ENCODE results near the gene MARF1. TPM values are rescaled to one million over a fixed set of nuclear protein-coding genes. Genes with fewer than 3 reads are reported as not detected.
"Not testable (repeated sequence)": the region's sequence is repeated elsewhere in the genome, so short reads cannot be mapped to it uniquely, and the experiment has no call there.

Gene MARF1
- total RNA-seq = 16.7 TPM

- Histone ChIP-seq H3K36me3 (ENCODE audit: control insufficient read depth in 3 of 3, insufficient read depth in 3 of 3, low read length in 3 of 3) (peaks cover 0 to 9% (median 6%) of the 10 kb centered on the region in 3 donors), H3K27me3 (ENCODE audit: control insufficient read depth in 3 of 3, insufficient read depth in 3 of 3, low read length in 3 of 3) (no peaks in the 10 kb centered on the region), H3K4me3 (ENCODE audit: low read length in 3 of 3) (peak within 1 kb of the TSS; percentile 87 to 98 (median 97)), H3K9me3 (ENCODE audit: control insufficient read depth in 3 of 3, low read length in 3 of 3) (no peaks in the 10 kb centered on the region), H3K9ac (ENCODE audit: low read depth in 1 of 3, low read length in 3 of 3) (peak within 1 kb of the TSS; percentile 99 to 100 (median 100)), H3K27ac (ENCODE audit: low read depth, low read length) (peak within 1 kb of the TSS; percentile 99), H3K4me1 (ENCODE audit: control insufficient read depth in 3 of 3, insufficient read depth in 3 of 3, low read length in 3 of 3) (peaks cover 13 to 25% (median 22%) of the 10 kb centered on the region in 3 donors)
Measured at GRCh38 chr16:15643048-15643945, at the start of gene MARF1. Gene MARF1, minus strand, starts transcription at chr16:15643154. Its CDS starts 3,921 bp downstream, at chr16:15639233.

- not testable (repeated sequence) for H3K27ac ChIP-seq (ENCODE audit: low read depth, low read length); H3K27me3 ChIP-seq (ENCODE audit: control insufficient read depth in 3 of 3, insufficient read depth in 3 of 3, low read length in 3 of 3); H3K9me3 ChIP-seq (ENCODE audit: control insufficient read depth in 3 of 3, low read length in 3 of 3); H3K4me1 ChIP-seq (ENCODE audit: control insufficient read depth in 3 of 3, insufficient read depth in 3 of 3, low read length in 3 of 3); H3K9ac ChIP-seq (ENCODE audit: low read depth in 1 of 3, low read length in 3 of 3); H3K4me3 ChIP-seq (ENCODE audit: low read length in 3 of 3)
- peaks cover 52 to 63% (median 54%) of the 10 kb centered on the region in 3 donors for H3K36me3 ChIP-seq (ENCODE audit: control insufficient read depth in 3 of 3, insufficient read depth in 3 of 3, low read length in 3 of 3)
Measured at GRCh38 chr16:15692508-15692907, 49.6 kb upstream of the MARF1 start.

- H3K4me1 ChIP-seq (ENCODE audit: control insufficient read depth in 3 of 3, insufficient read depth in 3 of 3, low read length in 3 of 3) = no peaks in the 10 kb centered on the region
- no peak overlapping the region for H3K27ac ChIP-seq (ENCODE audit: low read depth, low read length)
- H3K9me3 ChIP-seq (ENCODE audit: control insufficient read depth in 3 of 3, low read length in 3 of 3) = no peaks in the 10 kb centered on the region
- no peaks in the 10 kb centered on the region for H3K27me3 ChIP-seq (ENCODE audit: control insufficient read depth in 3 of 3, insufficient read depth in 3 of 3, low read length in 3 of 3)
- peaks cover 42 to 57% (median 52%) of the 10 kb centered on the region in 3 donors for H3K36me3 ChIP-seq (ENCODE audit: control insufficient read depth in 3 of 3, insufficient read depth in 3 of 3, low read length in 3 of 3)
- H3K9ac ChIP-seq (ENCODE audit: low read depth in 1 of 3, low read length in 3 of 3) = no peak overlapping the region
- H3K4me3 ChIP-seq (ENCODE audit: low read length in 3 of 3) = no peak overlapping the region
Measured at GRCh38 chr16:15691046-15691445, 48.1 kb upstream of the MARF1 start.

GRCh38 chr16:15690296-15690695 lies 47.3 kb upstream of the MARF1 start:
- Histone ChIP-seq H3K27me3 (ENCODE audit: control insufficient read depth in 3 of 3, insufficient read depth in 3 of 3, low read length in 3 of 3) (no peaks in the 10 kb centered on the region), H3K27ac (ENCODE audit: low read depth, low read length) (no peak overlapping the region), H3K9ac (ENCODE audit: low read depth in 1 of 3, low read length in 3 of 3) (no peak overlapping the region), H3K36me3 (ENCODE audit: control insufficient read depth in 3 of 3, insufficient read depth in 3 of 3, low read length in 3 of 3) (peaks cover 42 to 57% (median 55%) of the 10 kb centered on the region in 3 donors), H3K4me1 (ENCODE audit: control insufficient read depth in 3 of 3, insufficient read depth in 3 of 3, low read length in 3 of 3) (no peaks in the 10 kb centered on the region), H3K4me3 (ENCODE audit: low read length in 3 of 3) (no peak overlapping the region), H3K9me3 (ENCODE audit: control insufficient read depth in 3 of 3, low read length in 3 of 3) (no peaks in the 10 kb centered on the region)

GRCh38 chr16:15689290-15689689 lies 46.3 kb upstream of the MARF1 start:
- H3K27me3 ChIP-seq (ENCODE audit: control insufficient read depth in 3 of 3, insufficient read depth in 3 of 3, low read length in 3 of 3) = no peaks in the 10 kb centered on the region
- H3K4me1 ChIP-seq (ENCODE audit: control insufficient read depth in 3 of 3, insufficient read depth in 3 of 3, low read length in 3 of 3) = no peaks in the 10 kb centered on the region
- H3K9me3 ChIP-seq (ENCODE audit: control insufficient read depth in 3 of 3, low read length in 3 of 3) = no peaks in the 10 kb centered on the region
- no peak overlapping the region for H3K27ac ChIP-seq (ENCODE audit: low read depth, low read length)
- H3K9ac ChIP-seq (ENCODE audit: low read depth in 1 of 3, low read length in 3 of 3) = no peak overlapping the region
- H3K36me3 ChIP-seq (ENCODE audit: control insufficient read depth in 3 of 3, insufficient read depth in 3 of 3, low read length in 3 of 3) = peaks cover 37 to 55% (median 50%) of the 10 kb centered on the region in 3 donors
- H3K4me3 ChIP-seq (ENCODE audit: low read length in 3 of 3) = no peak overlapping the region

GRCh38 chr16:15686287-15686686 lies 43.3 kb upstream of the MARF1 start:
- Histone ChIP-seq H3K4me1 (ENCODE audit: control insufficient read depth in 3 of 3, insufficient read depth in 3 of 3, low read length in 3 of 3) (no peaks in the 10 kb centered on the region), H3K27me3 (ENCODE audit: control insufficient read depth in 3 of 3, insufficient read depth in 3 of 3, low read length in 3 of 3) (no peaks in the 10 kb centered on the region), H3K36me3 (ENCODE audit: control insufficient read depth in 3 of 3, insufficient read depth in 3 of 3, low read length in 3 of 3) (peaks cover 14 to 41% (median 26%) of the 10 kb centered on the region in 3 donors), H3K27ac (ENCODE audit: low read depth, low read length) (no peak overlapping the region), H3K9ac (ENCODE audit: low read depth in 1 of 3, low read length in 3 of 3) (no peak overlapping the region), H3K4me3 (ENCODE audit: low read length in 3 of 3) (no peak overlapping the region), H3K9me3 (ENCODE audit: control insufficient read depth in 3 of 3, low read length in 3 of 3) (no peaks in the 10 kb centered on the region)

GRCh38 chr16:15682105-15682570 lies 39.2 kb upstream of the MARF1 start:
- H3K27me3 ChIP-seq (ENCODE audit: control insufficient read depth in 3 of 3, insufficient read depth in 3 of 3, low read length in 3 of 3) = no peaks in the 10 kb centered on the region
- no peaks in the 10 kb centered on the region for H3K4me1 ChIP-seq (ENCODE audit: control insufficient read depth in 3 of 3, insufficient read depth in 3 of 3, low read length in 3 of 3)
- H3K4me3 ChIP-seq (ENCODE audit: low read length in 3 of 3) = no peak overlapping the region
- H3K9ac ChIP-seq (ENCODE audit: low read depth in 1 of 3, low read length in 3 of 3) = no peak overlapping the region
- H3K27ac ChIP-seq (ENCODE audit: low read depth, low read length) = no peak overlapping the region
- no peaks in the 10 kb centered on the region for H3K9me3 ChIP-seq (ENCODE audit: control insufficient read depth in 3 of 3, low read length in 3 of 3)
- peaks cover 9 to 31% (median 11%) of the 10 kb centered on the region in 3 donors for H3K36me3 ChIP-seq (ENCODE audit: control insufficient read depth in 3 of 3, insufficient read depth in 3 of 3, low read length in 3 of 3)

- H3K4me1 ChIP-seq (ENCODE audit: control insufficient read depth in 3 of 3, insufficient read depth in 3 of 3, low read length in 3 of 3) = peaks cover 9 to 16% (median 10%) of the 10 kb centered on the region in 3 donors
- H3K4me3 ChIP-seq (ENCODE audit: low read length in 3 of 3) = no peak overlapping the region
- H3K9me3 ChIP-seq (ENCODE audit: control insufficient read depth in 3 of 3, low read length in 3 of 3) = no peaks in the 10 kb centered on the region
- H3K9ac ChIP-seq (ENCODE audit: low read depth in 1 of 3, low read length in 3 of 3) = no peak overlapping the region
- no peak overlapping the region for H3K27ac ChIP-seq (ENCODE audit: low read depth, low read length)
- H3K36me3 ChIP-seq (ENCODE audit: control insufficient read depth in 3 of 3, insufficient read depth in 3 of 3, low read length in 3 of 3) = peaks cover 10 to 13% (median 10%) of the 10 kb centered on the region in 3 donors
- H3K27me3 ChIP-seq (ENCODE audit: control insufficient read depth in 3 of 3, insufficient read depth in 3 of 3, low read length in 3 of 3) = no peaks in the 10 kb centered on the region
Measured at GRCh38 chr16:15677447-15677846, 34.5 kb upstream of the MARF1 start.

- Histone ChIP-seq H3K36me3 (ENCODE audit: control insufficient read depth in 3 of 3, insufficient read depth in 3 of 3, low read length in 3 of 3) (peaks cover 10 to 13% (median 10%) of the 10 kb centered on the region in 3 donors), H3K27me3 (ENCODE audit: control insufficient read depth in 3 of 3, insufficient read depth in 3 of 3, low read length in 3 of 3) (no peaks in the 10 kb centered on the region), H3K4me1 (ENCODE audit: control insufficient read depth in 3 of 3, insufficient read depth in 3 of 3, low read length in 3 of 3) (peaks cover 11 to 21% (median 13%) of the 10 kb centered on the region in 3 donors), H3K4me3 (ENCODE audit: low read length in 3 of 3) (no peak overlapping the region), H3K9ac (ENCODE audit: low read depth in 1 of 3, low read length in 3 of 3) (no peak overlapping the region), H3K9me3 (ENCODE audit: control insufficient read depth in 3 of 3, low read length in 3 of 3) (no peaks in the 10 kb centered on the region), H3K27ac (ENCODE audit: low read depth, low read length) (no peak overlapping the region)
Measured at GRCh38 chr16:15676506-15676905, 33.6 kb upstream of the MARF1 start.

- H3K36me3 ChIP-seq (ENCODE audit: control insufficient read depth in 3 of 3, insufficient read depth in 3 of 3, low read length in 3 of 3) = peaks cover 13 to 20% (median 14%) of the 10 kb centered on the region in 3 donors
- no peak overlapping the region for H3K9ac ChIP-seq (ENCODE audit: low read depth in 1 of 3, low read length in 3 of 3)
- no peaks in the 10 kb centered on the region for H3K9me3 ChIP-seq (ENCODE audit: control insufficient read depth in 3 of 3, low read length in 3 of 3)
- H3K4me1 ChIP-seq (ENCODE audit: control insufficient read depth in 3 of 3, insufficient read depth in 3 of 3, low read length in 3 of 3) = peaks cover 11 to 21% (median 13%) of the 10 kb centered on the region in 3 donors
- no peaks in the 10 kb centered on the region for H3K27me3 ChIP-seq (ENCODE audit: control insufficient read depth in 3 of 3, insufficient read depth in 3 of 3, low read length in 3 of 3)
- H3K4me3 ChIP-seq (ENCODE audit: low read length in 3 of 3) = no peak overlapping the region
- H3K27ac ChIP-seq (ENCODE audit: low read depth, low read length) = no peak overlapping the region
Measured at GRCh38 chr16:15674571-15674970, 31.6 kb upstream of the MARF1 start.

All from skeletal muscle tissue (tissue), 4 donors.